Measurements from ENCODE around the gene CTBP1. TPM values are rescaled to one million over a fixed set of nuclear protein-coding genes. Genes with fewer than 3 reads are reported as not detected.

Gene CTBP1
- total RNA-seq, 1 donor from 2014 or later: 224 TPM

- FAIRE-seq (no peak), DNase-seq (ENCODE audit: low spot score in 2 of 2) (no peak)
Observed at GRCh38 chr4:1214101-1215095, 34.5 kb downstream of the CTBP1 start.

- FAIRE-seq: no peak
- no peak for DNase-seq (ENCODE audit: low spot score in 2 of 2)
Observed at GRCh38 chr4:1213336-1213995, 35.5 kb downstream of the CTBP1 start.

GRCh38 chr4:1212546-1213335 lies 36.2 kb downstream of the CTBP1 start:
- no peak for FAIRE-seq
- no peak for DNase-seq (ENCODE audit: low spot score in 2 of 2)

- DNase-seq (ENCODE audit: low spot score in 2 of 2): peak; percentile 66 to 75
- no peak for FAIRE-seq
Observed at GRCh38 chr4:1211891-1212545, 36.9 kb downstream of the CTBP1 start.

- DNase-seq (ENCODE audit: low spot score in 2 of 2): no peak
- no peak for FAIRE-seq
Observed at GRCh38 chr4:1211371-1211770, 37.6 kb downstream of the CTBP1 start.

GRCh38 chr4:1210971-1211370 lies 38.0 kb downstream of the CTBP1 start:
- no peak for FAIRE-seq

GRCh38 chr4:1210241-1210841 lies 38.6 kb downstream of the CTBP1 start:
- FAIRE-seq (no peak), DNase-seq (ENCODE audit: low spot score in 2 of 2) (no peak)

More at GRCh38 chr4:1210971-1211370, 38.0 kb downstream of the CTBP1 start:
- no peak for DNase-seq (ENCODE audit: low spot score in 2 of 2)

GRCh38 chr4:1209821-1210220 lies 39.1 kb downstream of the CTBP1 start:
- FAIRE-seq (no peak), DNase-seq (ENCODE audit: low spot score in 2 of 2) (peak; percentile 81 to 82)

GRCh38 chr4:1208970-1209704 lies 39.8 kb downstream of the CTBP1 start:
- no peak for DNase-seq (ENCODE audit: low spot score in 2 of 2)
- no peak for FAIRE-seq

- FAIRE-seq (no peak), DNase-seq (ENCODE audit: low spot score in 2 of 2) (no peak)
Observed at GRCh38 chr4:1208266-1208961, 40.5 kb downstream of the CTBP1 start.

GRCh38 chr4:1207603-1208265 lies 41.2 kb downstream of the CTBP1 start:
- peak; percentile 76 to 85 for DNase-seq (ENCODE audit: low spot score in 2 of 2)
- no peak for FAIRE-seq

GRCh38 chr4:1207157-1207470 lies 41.8 kb downstream of the CTBP1 start:
- DNase-seq (ENCODE audit: low spot score in 2 of 2): no peak

GRCh38 chr4:1206299-1207156 lies 42.4 kb downstream of the CTBP1 start:
- FAIRE-seq: no peak
- no peak for DNase-seq (ENCODE audit: low spot score in 2 of 2)

More at GRCh38 chr4:1207157-1207470, 41.8 kb downstream of the CTBP1 start:
- no peak for FAIRE-seq

GRCh38 chr4:1205586-1206298 lies 43.2 kb downstream of the CTBP1 start:
- FAIRE-seq (no peak), DNase-seq (ENCODE audit: low spot score in 2 of 2) (no peak)

GRCh38 chr4:1204828-1205585 lies 43.9 kb downstream of the CTBP1 start:
- FAIRE-seq (no peak), DNase-seq (ENCODE audit: low spot score in 2 of 2) (no peak)

All from frontal cortex (tissue), 4 donors.